NCI-H2029 treated with DMSO at 0.1 percent for 48 hours (cell line): ENCODE results near the gene LMX1B.

Source experiments
- DNase-seq: peaks from one replicate; lab custom pipeline; 2025; lab: John Stamatoyannopoulos, UW

The LMX1B gene

DNA sequence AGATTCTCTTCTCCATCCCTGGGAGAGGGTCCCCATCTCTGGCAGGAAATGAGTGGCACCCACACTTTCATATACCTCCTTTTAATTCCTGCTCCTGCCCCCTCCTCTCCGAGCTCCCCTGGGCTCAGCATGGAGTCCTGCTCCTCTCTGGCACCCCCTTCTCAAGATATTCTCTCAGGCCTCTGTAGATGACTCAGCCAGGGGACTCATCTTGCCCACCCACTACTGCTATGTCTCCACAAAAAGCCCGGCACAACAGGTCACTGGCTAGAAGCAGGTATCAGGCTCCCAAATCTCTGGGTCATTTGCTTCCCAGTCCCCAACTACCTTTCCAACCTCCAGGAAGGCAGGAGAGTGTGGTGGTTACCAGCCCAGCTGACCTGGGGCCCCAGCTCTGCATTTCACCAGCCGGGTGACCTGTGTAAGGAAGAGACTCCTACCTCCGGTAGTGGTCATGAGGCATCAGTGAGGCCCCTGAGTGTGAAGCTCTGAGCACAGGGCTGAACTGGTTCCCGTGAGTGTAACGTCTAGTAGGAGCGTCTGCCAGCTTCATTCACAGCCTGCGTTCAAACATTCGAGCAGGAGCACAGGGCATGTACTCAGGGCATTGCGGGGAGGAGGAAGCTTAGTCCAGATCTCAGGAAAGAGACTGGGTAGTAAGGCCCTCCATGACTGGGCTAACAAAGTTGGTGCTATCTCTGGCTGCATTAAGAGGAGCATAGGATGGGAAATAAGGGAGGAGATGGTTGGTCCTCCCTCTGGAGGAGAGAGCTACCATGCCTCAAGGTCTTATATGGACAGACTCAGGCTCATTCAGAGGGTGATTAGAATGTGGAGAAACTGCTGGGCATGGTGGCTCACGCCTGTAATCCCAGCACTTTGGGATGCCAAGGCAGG lies 63.7 kb downstream of the LMX1B start:
- DNase-seq: no peak

- DNase-seq: no peak
These were observed 65.3 kb downstream of the LMX1B start for GRCh38 chr9:126678989-126679388.

- no peak for DNase-seq
These were observed 67.6 kb downstream of the LMX1B start for GRCh38 chr9:126681336-126681735.

- no peak for DNase-seq
These were observed 68.5 kb downstream of the LMX1B start for GRCh38 chr9:126682113-126682810.

DNA sequence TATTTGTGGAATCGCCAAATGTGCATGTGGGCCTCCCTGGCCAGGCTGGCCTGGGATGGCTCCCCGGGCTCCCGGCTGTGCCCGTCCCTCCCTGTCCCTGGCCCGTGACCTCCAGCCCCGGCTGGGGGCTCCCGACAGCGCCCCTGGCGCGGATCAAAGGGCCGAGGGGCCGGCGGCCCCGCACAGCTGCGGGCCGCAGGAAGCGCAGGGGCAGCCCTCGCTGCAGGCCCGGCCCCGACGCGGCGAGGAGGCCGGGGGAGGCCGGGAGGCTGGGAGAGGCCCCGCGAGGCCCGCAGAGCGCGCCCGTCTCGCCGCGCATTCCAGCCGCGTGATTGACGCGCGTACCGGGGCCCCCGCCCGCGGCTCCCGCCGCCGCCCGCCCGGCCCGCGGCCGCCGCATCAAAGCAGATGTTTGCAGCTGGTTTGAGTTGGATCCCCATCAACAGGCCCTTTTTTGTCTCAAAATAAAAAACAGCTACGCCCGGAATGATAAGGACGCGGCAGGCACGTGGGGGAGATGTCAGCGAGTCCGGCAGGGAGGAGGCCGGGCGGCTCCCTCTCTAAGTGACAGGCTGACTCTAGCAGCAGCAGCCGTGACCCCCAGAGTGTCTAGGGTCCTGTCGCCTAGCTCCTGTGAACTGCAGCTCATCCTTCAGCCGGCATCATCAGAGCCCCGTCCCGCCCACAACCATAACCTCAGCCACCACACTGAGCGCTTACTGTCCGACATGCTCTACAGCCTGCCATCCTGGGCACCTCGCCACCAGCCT lies 69.4 kb downstream of the LMX1B start:
- no peak for DNase-seq

GRCh38 chr9:126683698-126684044 lies 69.9 kb downstream of the LMX1B start:
- no peak for DNase-seq

- no peak for DNase-seq
These were observed 70.6 kb downstream of the LMX1B start for GRCh38 chr9:126684345-126684744.

- DNase-seq: no peak
These were observed 71.3 kb downstream of the LMX1B start for GRCh38 chr9:126684965-126685465.

GRCh38 chr9:126687930-126688461 lies 74.3 kb downstream of the LMX1B start:
- DNase-seq: no peak

DNA sequence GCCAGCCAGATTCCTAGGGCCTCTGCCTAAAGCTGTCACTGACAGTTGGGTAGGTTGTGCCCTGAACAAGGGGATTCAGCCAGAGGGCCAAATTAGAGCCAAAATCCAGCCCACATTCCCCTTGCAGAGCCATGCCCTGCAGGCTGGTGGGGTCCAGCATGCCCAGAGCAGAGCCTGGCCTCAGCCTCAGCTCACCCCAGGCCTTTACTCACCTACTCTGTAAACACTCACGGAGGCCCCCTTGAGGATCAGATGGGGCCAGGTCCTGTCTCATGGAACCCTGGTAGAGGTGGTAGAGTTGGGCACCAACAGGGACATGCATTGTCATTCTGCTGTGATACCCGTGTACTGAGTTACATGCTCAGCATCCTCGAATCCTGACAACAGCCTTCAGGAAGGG lies 74.9 kb downstream of the LMX1B start:
- no peak for DNase-seq

DNA sequence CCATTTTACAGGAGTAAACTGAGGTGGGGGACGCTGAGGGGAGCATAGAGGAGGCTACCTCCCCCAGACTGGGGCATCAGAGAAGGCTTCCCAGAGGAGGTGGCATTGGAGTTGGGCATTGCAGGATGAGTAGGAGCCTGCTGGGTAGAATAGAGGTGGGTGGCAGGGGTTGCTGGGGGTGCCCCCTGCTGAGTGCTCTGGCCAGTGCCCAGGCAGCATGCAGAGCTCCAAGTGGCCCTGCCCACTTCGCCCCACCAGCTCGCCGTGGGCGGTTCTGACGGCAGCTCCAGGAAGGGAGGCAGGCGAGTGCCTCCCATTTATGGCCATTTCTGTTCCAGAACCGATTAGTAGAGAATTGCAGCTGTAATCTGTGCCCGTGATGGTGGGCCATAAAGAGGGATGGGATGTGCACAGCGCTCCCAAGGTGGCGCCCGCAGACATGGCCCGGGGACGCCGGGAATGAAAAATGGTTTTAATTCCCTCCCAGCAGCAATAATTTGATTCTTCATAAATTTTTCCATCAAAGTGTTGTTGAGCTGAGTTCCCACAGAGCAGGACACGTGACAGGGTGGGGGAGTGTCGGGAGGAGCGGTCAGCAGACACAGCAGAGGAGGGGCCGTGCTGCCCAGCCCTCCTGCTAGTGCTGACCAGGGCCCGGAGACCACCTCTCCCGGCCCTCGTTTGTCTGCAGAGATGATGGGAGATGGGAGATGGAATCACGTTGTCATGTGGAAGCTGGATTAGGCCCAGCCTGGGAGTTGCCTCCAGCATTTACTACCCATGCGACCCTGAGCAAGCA lies 75.5 kb downstream of the LMX1B start:
- DNase-seq: no peak

- peak; percentile 42 for DNase-seq
These were observed 76.8 kb downstream of the LMX1B start for GRCh38 chr9:126690431-126691051.

- no peak for DNase-seq
These were observed 78.5 kb downstream of the LMX1B start for GRCh38 chr9:126692041-126692758.

DNA sequence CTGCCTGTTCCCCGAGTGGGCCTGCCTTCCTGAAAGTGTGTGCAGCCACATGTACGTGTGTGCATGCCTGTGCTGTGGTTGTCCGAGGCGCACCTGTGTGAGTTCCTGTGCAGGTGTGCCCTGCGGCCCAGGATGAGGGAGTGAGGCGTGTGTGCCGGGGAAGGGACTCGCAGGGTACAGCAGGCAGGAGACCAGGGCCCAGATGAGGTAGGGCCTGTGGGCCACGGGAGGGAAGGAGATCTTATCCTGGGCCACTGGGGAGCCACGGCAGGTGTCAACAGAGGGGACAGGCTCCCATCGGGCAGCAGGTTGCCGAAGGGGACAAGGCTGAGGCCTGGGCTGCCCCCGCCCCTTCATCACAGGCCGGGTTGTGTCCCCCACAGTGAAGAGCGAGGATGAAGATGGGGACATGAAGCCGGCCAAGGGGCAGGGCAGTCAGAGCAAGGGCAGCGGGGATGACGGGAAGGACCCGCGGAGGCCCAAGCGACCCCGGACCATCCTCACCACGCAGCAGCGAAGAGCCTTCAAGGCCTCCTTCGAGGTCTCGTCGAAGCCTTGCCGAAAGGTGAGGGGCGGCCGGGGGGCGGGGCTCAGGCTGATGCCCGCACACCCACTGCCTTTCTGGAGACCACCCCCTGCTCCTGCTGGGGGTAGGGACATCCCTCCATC lies 79.2 kb downstream of the LMX1B start:
- no peak for DNase-seq

GRCh38 chr9:126693428-126693944 lies 79.8 kb downstream of the LMX1B start:
- no peak for DNase-seq

DNA sequence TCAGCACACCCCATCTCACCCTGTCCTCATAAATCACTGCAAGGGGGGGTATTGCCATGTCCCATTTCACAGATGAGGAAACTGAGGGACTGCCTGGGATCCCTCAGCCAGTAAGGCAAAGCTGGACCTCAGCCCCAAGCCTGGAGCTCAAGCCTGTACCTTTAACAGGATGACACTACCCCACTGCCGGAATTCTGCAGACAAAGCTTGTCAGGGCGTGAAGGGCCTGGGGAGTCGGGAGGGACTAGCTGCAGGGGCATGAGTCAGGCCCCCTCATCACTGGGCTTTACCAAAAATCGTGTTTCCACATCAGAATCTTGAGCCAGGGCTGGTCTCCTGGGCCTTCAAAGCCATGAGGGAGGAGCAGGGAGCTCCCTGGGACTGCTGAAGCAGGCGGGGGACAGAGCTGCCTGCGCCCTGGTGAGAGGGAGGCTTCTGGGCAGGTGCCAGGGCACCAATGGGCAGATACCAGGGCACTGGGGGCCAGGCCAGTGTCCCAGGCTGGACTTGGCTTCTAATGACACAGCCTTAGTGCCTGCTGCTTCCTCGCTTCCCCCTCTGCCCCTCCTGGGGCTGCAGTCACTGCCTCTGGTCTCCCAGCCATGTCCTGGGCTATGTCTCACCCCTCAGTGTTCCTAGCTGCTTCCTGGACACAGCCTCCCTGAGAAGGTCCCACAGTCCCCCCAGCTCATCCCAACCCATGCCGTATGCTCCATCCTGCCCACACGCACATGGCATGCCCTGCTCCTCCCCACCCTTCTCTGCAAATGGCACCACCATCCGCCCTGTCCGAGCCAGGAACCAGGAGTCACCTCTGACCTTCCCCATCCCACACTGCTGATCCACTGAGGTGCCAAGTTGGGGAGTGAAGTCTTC lies 80.7 kb downstream of the LMX1B start:
- no peak for DNase-seq

GRCh38 chr9:126695186-126695585 lies 81.5 kb downstream of the LMX1B start:
- no peak for DNase-seq

- DNase-seq: no peak
These were observed 82.1 kb downstream of the LMX1B start for GRCh38 chr9:126695701-126696400.
